HL-60/S4 treated with retinoic acid at 250 ng/mL for 4 days and 3 days (cell line): ENCODE data around the gene EML1.

Experiments used
- in situ Hi-C: fragments of 300-500 bp; cut with MboI; formaldehyde crosslinking; loops from 2 replicates; pipeline ENCODE4 v1.7.0; 2022; ENCODE audit warnings: low sequenced_read_pairs

The EML1 gene

GRCh38 chr14:99982537-99983250 lies 189.5 kb downstream of the EML1 start:
- in situ Hi-C loops, result no loop called here

DNA sequence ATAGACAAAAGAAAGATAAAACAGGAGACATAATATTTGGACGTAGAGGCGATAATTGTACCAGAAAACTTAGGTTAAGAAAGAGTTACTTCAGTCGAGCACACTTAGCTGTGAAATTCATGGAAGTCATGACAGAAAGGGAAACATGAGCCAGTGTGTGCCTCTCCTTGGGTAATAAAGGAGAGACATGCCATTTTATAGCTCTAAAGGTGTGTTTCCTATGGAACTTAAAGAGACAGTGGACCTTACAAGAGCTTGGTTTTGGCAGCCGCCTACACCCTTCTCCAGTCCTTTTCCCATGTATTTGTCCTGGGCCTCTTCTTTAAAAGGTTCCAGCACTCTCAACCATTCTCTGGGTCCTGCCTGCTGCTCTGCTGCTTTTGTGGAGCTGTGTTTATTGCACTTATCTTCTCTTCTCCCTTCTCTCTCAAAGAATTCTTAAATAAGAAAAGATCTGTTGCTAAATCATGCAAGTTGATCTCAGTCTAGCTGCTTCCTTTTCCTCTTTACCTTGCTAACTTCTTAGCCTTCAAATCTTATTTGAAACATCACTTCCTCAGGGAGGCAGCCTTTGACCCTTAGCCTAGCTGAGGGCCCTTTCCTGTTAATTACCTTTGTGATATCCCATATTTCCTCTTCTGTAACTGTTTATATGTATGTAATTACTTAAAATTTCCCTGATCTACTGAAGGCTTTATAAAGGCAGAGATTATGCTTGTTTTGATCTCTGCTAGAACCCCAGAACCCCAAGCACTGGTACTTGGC lies 190.2 kb downstream of the EML1 start:
- in situ Hi-C loops, result no loop called here

- in situ Hi-C loops, result no loop called here
Observed at GRCh38 chr14:99984036-99984435, 190.8 kb downstream of the EML1 start.

DNA sequence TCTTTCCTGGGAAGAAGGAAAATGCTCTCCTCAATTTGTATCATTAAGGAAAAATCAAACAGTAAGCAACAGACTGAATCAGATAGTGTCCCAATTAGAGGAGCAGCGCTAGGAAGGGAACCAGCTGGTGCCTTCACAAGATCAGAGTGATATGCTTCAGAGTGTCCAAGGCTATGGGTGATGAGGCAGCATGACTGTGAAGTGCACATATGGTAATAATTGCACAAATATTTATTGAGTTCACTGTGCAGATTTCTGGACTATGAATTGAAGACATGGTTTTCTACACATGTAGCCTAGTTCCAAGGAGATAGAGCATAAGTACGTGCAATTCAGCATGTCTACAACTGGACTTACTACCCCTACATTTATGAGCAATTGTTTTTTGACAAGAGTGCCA lies 193.2 kb downstream of the EML1 start:
- in situ Hi-C loops, result no loop called here

DNA sequence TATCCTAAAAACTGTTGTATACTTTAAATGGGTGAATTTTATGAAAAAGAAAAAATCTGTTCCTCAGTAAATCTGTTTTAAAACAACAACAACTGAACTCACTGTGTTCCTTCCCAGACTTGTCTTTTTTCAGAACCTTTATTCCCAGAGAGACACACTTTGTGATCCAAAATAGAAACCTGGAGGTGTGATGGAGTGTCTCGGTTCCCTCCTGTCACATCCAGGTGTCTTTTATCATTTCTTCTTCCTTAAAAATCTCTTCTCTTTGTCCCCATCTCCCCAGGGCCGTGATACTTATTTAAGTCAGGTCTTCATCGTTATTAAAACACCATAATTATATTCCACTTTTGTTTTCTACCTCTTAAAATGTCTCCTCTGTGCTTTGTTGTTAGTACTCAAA lies 195.8 kb downstream of the EML1 start:
- in situ Hi-C loops, result no loop called here

GRCh38 chr14:99990268-99991170 lies 197.3 kb downstream of the EML1 start:
- in situ Hi-C loops, result no loop called here

DNA sequence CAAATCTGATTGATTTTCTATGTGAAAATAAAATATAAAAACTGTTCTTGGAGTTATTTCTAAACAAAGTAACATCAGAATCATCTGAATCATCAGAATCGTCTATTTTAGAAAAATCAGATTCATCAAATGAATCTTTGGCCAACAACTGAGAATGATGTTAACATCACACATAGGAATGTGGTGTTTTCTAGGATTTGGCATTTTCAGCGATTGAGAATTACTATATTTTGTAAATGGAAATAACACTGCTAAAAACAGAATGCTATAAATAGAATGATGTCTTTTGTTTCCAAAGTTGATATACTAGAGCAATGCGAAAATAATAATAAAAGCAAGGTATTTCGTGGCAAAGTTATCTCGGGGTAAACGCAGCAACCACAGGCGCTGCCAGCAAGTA lies 198.1 kb downstream of the EML1 start:
- in situ Hi-C loops, result no loop called here
